ENCODE results near the gene TRIO.

The TRIO gene

DNA sequence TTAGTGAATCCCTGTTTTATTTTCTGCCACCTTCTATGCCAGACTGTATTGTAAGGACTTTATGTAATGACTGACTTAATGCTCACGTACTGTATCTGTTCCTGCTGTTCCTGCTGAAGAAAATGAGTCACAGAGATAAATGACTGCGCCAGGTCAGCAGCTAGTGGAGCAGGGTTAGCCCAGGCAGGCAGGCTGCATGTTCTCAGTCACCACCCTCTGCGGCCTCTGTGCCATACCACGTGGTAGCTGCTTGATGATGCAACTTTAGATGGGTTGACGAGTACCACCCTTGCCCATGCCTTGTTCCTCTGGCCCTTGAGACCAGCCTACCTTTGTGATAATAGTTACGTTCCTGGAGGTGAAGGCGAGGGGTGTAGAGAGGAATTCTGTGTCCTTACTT, 161.9 kb downstream of the TRIO start:
- Histone ChIP-seq H2BK15ac (ENCODE audit: low read length) (no peak overlapping the region), H3K23ac (ENCODE audit: low read depth, low read length, poor library complexity) (no peak overlapping the region), H2BK12ac (ENCODE audit: low read length) (no peak overlapping the region), H3K9ac (ENCODE audit: low read depth, low read length, poor library complexity) (peak overlapping the region; percentile 53), H3K4ac (ENCODE audit: low read length) (no peak overlapping the region), H4K91ac (ENCODE audit: low read depth, low read length, poor library complexity) (no peak overlapping the region), H3K9me3 (replicated peaks in 1 of 2; ENCODE audit: control insufficient read depth in 2 of 2, insufficient read depth in 1 of 2, low read depth in 1 of 2, low read length in 2 of 2) (no peaks in the 10 kb centered on the region), H3K14ac (ENCODE audit: low read length) (no peak overlapping the region), H3K27ac (replicated peaks; ENCODE audit: low read length) (no peak overlapping the region), H2AFZ (ENCODE audit: low read length) (no peak overlapping the region), H3K4me1 (ENCODE audit: control insufficient read depth in 2 of 2, insufficient read depth in 1 of 2, low read depth in 1 of 2, low read length in 2 of 2) (peaks cover 0 to 2% of the 10 kb centered on the region in 2 donors), H2BK120ac (ENCODE audit: low read depth, low read length) (no peak overlapping the region), H2AK5ac (ENCODE audit: low read depth, low read length) (no peak overlapping the region), H2BK5ac (ENCODE audit: low read length) (no peak overlapping the region), H3K79me1 (ENCODE audit: low read depth, low read length) (peaks cover 5% of the 10 kb centered on the region), H3K4me3 (ENCODE audit: low read length in 2 of 2) (no peak overlapping the region), H3K18ac (ENCODE audit: low read length) (no peak overlapping the region), H3K4me2 (ENCODE audit: insufficient read depth, low read length, poor library complexity, severe bottlenecking) (no peak overlapping the region), H4K8ac (ENCODE audit: low read depth, low read length) (no peak overlapping the region), H3K36me3 (replicated peaks in 1 of 2; ENCODE audit: control insufficient read depth in 2 of 2, insufficient read depth in 2 of 2, low read length in 2 of 2) (peaks cover 17 to 94% of the 10 kb centered on the region in 2 donors), H3K27me3 (ENCODE audit: control insufficient read depth in 3 of 3, insufficient read depth in 3 of 3, low read depth in 1 of 3, low read length in 3 of 3) (no peaks in the 10 kb centered on the region)
- no peak for DNase-seq (ENCODE audit: low spot score)
- no CpG with 5 or more reads among the region's 7 CpGs for WGBS, 2 donors (ENCODE audit: extremely low coverage in 2 of 2, insufficient read length in 2 of 2, insufficient replicate concordance in 1 of 2)

DNA sequence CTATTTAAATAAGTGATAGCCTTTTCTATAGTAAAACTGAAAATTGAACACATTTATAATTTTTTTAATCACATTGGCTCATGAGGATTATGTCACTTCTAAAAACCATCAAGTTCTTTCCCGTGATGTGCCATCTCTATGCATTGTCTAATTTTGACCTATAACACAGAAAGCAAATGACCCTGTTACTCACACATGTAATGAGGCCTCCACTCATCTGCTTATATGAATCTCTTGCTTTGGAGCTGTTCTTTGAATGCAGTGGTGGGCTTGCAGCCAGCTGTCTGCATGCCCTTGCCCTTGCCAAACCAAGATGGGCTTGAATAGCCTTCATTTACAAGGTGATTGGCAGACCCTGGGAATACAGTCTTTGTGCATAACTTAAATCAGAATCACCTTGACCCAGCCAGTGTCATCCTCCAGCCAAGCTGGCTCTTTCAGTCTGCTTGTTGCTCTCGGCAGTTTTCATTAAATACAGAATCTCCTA, 163.2 kb downstream of the TRIO start:
- H3K4ac ChIP-seq (ENCODE audit: low read length), result no peak overlapping the region
- no peak overlapping the region for H2BK15ac ChIP-seq (ENCODE audit: low read length)
- no peak overlapping the region for H4K8ac ChIP-seq (ENCODE audit: low read depth, low read length)
- H3K9ac ChIP-seq (ENCODE audit: low read depth, low read length, poor library complexity), result no peak overlapping the region
- no peak overlapping the region for H3K27ac ChIP-seq (replicated peaks; ENCODE audit: low read length)
- H3K4me2 ChIP-seq (ENCODE audit: insufficient read depth, low read length, poor library complexity, severe bottlenecking), result no peak overlapping the region
- DNase-seq (ENCODE audit: low spot score), result no peak
- H2BK12ac ChIP-seq (ENCODE audit: low read length), result no peak overlapping the region
- H3K18ac ChIP-seq (ENCODE audit: low read length), result no peak overlapping the region
- H3K4me1 ChIP-seq (ENCODE audit: control insufficient read depth in 2 of 2, insufficient read depth in 1 of 2, low read depth in 1 of 2, low read length in 2 of 2), result no peaks in the 10 kb centered on the region
- H3K4me3 ChIP-seq (ENCODE audit: low read length in 2 of 2), result no peak overlapping the region
- no peak overlapping the region for H2BK5ac ChIP-seq (ENCODE audit: low read length)
- H2AK5ac ChIP-seq (ENCODE audit: low read depth, low read length), result no peak overlapping the region
- no peak overlapping the region for H3K14ac ChIP-seq (ENCODE audit: low read length)
- H3K23ac ChIP-seq (ENCODE audit: low read depth, low read length, poor library complexity), result no peak overlapping the region
- H2AFZ ChIP-seq (ENCODE audit: low read length), result no peak overlapping the region
- peaks cover 23 to 92% of the 10 kb centered on the region in 2 donors for H3K36me3 ChIP-seq (replicated peaks in 1 of 2; ENCODE audit: control insufficient read depth in 2 of 2, insufficient read depth in 2 of 2, low read length in 2 of 2)
- no CpG with 5 or more reads among the region's 2 CpGs for whole genome bisulfite sequencing, 2 donors (ENCODE audit: extremely low coverage in 2 of 2, insufficient read length in 2 of 2, insufficient replicate concordance in 1 of 2)
- H3K27me3 ChIP-seq (ENCODE audit: control insufficient read depth in 3 of 3, insufficient read depth in 3 of 3, low read depth in 1 of 3, low read length in 3 of 3), result no peaks in the 10 kb centered on the region
- no peak overlapping the region for H2BK120ac ChIP-seq (ENCODE audit: low read depth, low read length)
- H3K79me1 ChIP-seq (ENCODE audit: low read depth, low read length), result peaks cover 5% of the 10 kb centered on the region
- no peaks in the 10 kb centered on the region for H3K9me3 ChIP-seq (replicated peaks in 1 of 2; ENCODE audit: control insufficient read depth in 2 of 2, insufficient read depth in 1 of 2, low read depth in 1 of 2, low read length in 2 of 2)
- no peak overlapping the region for H4K91ac ChIP-seq (ENCODE audit: low read depth, low read length, poor library complexity)

DNA sequence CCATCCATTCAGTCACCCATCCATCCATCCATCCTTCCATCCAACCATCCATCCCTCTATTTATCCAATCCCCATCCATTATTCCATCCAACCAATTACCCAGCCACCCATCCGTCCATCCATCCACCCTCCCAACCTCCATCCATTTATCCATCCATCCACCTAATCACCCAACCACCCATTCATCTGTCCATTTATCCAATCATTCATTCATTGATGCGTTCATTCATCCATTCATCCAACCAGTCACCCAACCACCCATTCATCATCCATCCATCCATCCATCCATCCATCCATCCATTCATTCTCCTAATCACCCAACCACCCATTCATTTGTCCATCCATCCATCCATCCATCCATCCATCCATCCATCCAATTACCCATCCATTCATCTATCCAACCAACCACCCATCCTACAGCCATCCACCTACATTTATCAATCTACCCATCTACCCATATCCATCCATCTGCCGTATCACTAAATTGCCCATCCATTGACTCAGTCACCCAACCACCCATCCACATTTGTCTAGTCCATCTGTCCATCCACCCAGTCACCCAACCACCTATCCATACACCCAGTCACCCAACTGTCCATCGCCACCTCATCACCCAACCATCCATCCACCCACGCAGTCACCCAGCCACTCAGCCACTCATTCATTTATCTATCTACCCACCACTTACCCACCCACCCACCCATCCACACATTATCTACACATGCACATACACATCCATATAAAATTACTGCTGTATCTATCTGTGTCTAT, 165.4 kb downstream of the TRIO start:
- Histone ChIP-seq H2BK5ac (ENCODE audit: low read length) (no peak overlapping the region), H3K27ac (replicated peaks; ENCODE audit: low read length) (no peak overlapping the region), H4K8ac (ENCODE audit: low read depth, low read length) (no peak overlapping the region), H2BK12ac (ENCODE audit: low read length) (no peak overlapping the region), H3K23ac (ENCODE audit: low read depth, low read length, poor library complexity) (no peak overlapping the region), H3K36me3 (replicated peaks in 1 of 2; ENCODE audit: control insufficient read depth in 2 of 2, insufficient read depth in 2 of 2, low read length in 2 of 2) (peaks cover 28 to 95% of the 10 kb centered on the region in 2 donors), H3K9ac (ENCODE audit: low read depth, low read length, poor library complexity) (no peak overlapping the region), H3K4me2 (ENCODE audit: insufficient read depth, low read length, poor library complexity, severe bottlenecking) (no peak overlapping the region), H4K91ac (ENCODE audit: low read depth, low read length, poor library complexity) (no peak overlapping the region), H3K4me3 (ENCODE audit: low read length in 2 of 2) (no peak overlapping the region), H2AFZ (ENCODE audit: low read length) (no peak overlapping the region), H2AK5ac (ENCODE audit: low read depth, low read length) (no peak overlapping the region), H3K9me3 (replicated peaks in 1 of 2; ENCODE audit: control insufficient read depth in 2 of 2, insufficient read depth in 1 of 2, low read depth in 1 of 2, low read length in 2 of 2) (no peaks in the 10 kb centered on the region), H3K79me1 (ENCODE audit: low read depth, low read length) (peaks cover 5% of the 10 kb centered on the region), H3K4me1 (ENCODE audit: control insufficient read depth in 2 of 2, insufficient read depth in 1 of 2, low read depth in 1 of 2, low read length in 2 of 2) (no peaks in the 10 kb centered on the region), H2BK120ac (ENCODE audit: low read depth, low read length) (no peak overlapping the region), H3K14ac (ENCODE audit: low read length) (no peak overlapping the region), H3K4ac (ENCODE audit: low read length) (no peak overlapping the region), H3K18ac (ENCODE audit: low read length) (no peak overlapping the region), H3K27me3 (ENCODE audit: control insufficient read depth in 3 of 3, insufficient read depth in 3 of 3, low read depth in 1 of 3, low read length in 3 of 3) (no peaks in the 10 kb centered on the region), H2BK15ac (ENCODE audit: low read length) (no peak overlapping the region)
- 100% methylated on average over 1 to 3 of the region's 5 CpGs for WGBS, 2 donors (ENCODE audit: extremely low coverage in 2 of 2, insufficient read length in 2 of 2, insufficient replicate concordance in 1 of 2)
- DNase-seq (ENCODE audit: low spot score), result no peak

DNA sequence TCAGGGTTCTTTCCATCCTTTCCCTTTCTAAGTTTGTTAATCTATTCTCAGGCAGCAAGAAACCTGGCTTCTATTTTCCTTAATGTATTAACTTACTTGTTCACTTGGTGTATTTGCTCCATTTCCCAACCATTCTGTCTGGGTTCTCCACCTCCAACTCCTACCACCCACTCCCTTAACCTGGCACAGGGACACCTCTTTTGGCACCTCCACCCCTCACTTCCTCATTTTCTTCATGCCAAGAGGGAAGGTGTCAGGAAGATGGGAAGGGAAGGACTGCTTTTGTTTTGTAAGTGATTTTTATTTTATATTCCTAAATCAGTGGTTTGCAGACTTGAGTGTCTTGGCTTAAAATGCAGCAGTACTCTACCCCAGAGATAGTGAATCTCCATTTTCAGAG, 166.1 kb downstream of the TRIO start:
- H2BK5ac ChIP-seq (ENCODE audit: low read length), result no peak overlapping the region
- no peak overlapping the region for H3K18ac ChIP-seq (ENCODE audit: low read length)
- H3K27me3 ChIP-seq (ENCODE audit: control insufficient read depth in 3 of 3, insufficient read depth in 3 of 3, low read depth in 1 of 3, low read length in 3 of 3), result no peaks in the 10 kb centered on the region
- no peak overlapping the region for H3K14ac ChIP-seq (ENCODE audit: low read length)
- no peak overlapping the region for H3K4me3 ChIP-seq (ENCODE audit: low read length in 2 of 2)
- H3K23ac ChIP-seq (ENCODE audit: low read depth, low read length, poor library complexity), result no peak overlapping the region
- H3K9ac ChIP-seq (ENCODE audit: low read depth, low read length, poor library complexity), result no peak overlapping the region
- DNase-seq (ENCODE audit: low spot score), result no peak
- no peaks in the 10 kb centered on the region for H3K4me1 ChIP-seq (ENCODE audit: control insufficient read depth in 2 of 2, insufficient read depth in 1 of 2, low read depth in 1 of 2, low read length in 2 of 2)
- H2BK12ac ChIP-seq (ENCODE audit: low read length), result no peak overlapping the region
- H2AFZ ChIP-seq (ENCODE audit: low read length), result no peak overlapping the region
- H3K9me3 ChIP-seq (replicated peaks in 1 of 2; ENCODE audit: control insufficient read depth in 2 of 2, insufficient read depth in 1 of 2, low read depth in 1 of 2, low read length in 2 of 2), result no peaks in the 10 kb centered on the region
- H3K4me2 ChIP-seq (ENCODE audit: insufficient read depth, low read length, poor library complexity, severe bottlenecking), result no peak overlapping the region
- no peak overlapping the region for H2AK5ac ChIP-seq (ENCODE audit: low read depth, low read length)
- H3K79me1 ChIP-seq (ENCODE audit: low read depth, low read length), result peaks cover 5% of the 10 kb centered on the region
- no peak overlapping the region for H4K91ac ChIP-seq (ENCODE audit: low read depth, low read length, poor library complexity)
- H3K4ac ChIP-seq (ENCODE audit: low read length), result no peak overlapping the region
- no peak overlapping the region for H4K8ac ChIP-seq (ENCODE audit: low read depth, low read length)
- H2BK15ac ChIP-seq (ENCODE audit: low read length), result no peak overlapping the region
- no peak overlapping the region for H2BK120ac ChIP-seq (ENCODE audit: low read depth, low read length)
- H3K36me3 ChIP-seq (replicated peaks in 1 of 2; ENCODE audit: control insufficient read depth in 2 of 2, insufficient read depth in 2 of 2, low read length in 2 of 2), result peaks cover 28 to 95% of the 10 kb centered on the region in 2 donors
- H3K27ac ChIP-seq (replicated peaks; ENCODE audit: low read length), result no peak overlapping the region

Data from neuronal stem cell (in vitro differentiated cells).